Gastrocnemius medialis (tissue), 4 donors: ENCODE data around the gene ZC3H11A. TPM values are rescaled to one million over a fixed set of nuclear protein-coding genes. Genes with fewer than 3 reads are reported as not detected.
"Not testable (repeated sequence)": the region's sequence is repeated elsewhere in the genome, so short reads cannot be mapped to it uniquely, and the experiment has no call there.

ENCODE experiments used
- ATAC-seq, 2 donors: fragments of 150-250 bp; one replicate each; pipeline ENCODE4 v1.9.1; 2016
- DNase-seq, 2 donors: peaks; one replicate each; pipeline ENCODE4 v3.0.0-alpha.2; 2019
- H3K27ac ChIP-seq, 4 donors: fragments of 200-600 bp; sonication (generic); 1 replicate in 1 of 4; 2 replicates in 3 of 4; pipeline ENCODE4 v1.5.1; 2016 to 2018; ENCODE audit warnings: mild to moderate bottlenecking in 2 of 4, moderate library complexity in 1 of 4
- H3K27me3 ChIP-seq, 3 donors: fragments of 200-600 bp; sonication (generic) in 2 of 3; 1 replicate in 1 of 3; 2 replicates in 2 of 3; pipeline versions ENCODE4 v1.5.1 to v1.6.0; 2016 to 2019; ENCODE audit warnings: mild to moderate bottlenecking in 1 of 3, moderate library complexity in 1 of 3
- H3K36me3 ChIP-seq, 2 donors: fragments of 200-600 bp; sonication (generic) in 1 of 2; one replicate each; pipeline ENCODE4 v1.5.1; 2017 to 2018
- H3K4me1 ChIP-seq, 2 donors: fragments of 200-600 bp; sonication (generic) in 1 of 2; one replicate each; pipeline ENCODE4 v1.5.1; 2016 to 2017; ENCODE audit warnings: mild to moderate bottlenecking in 2 of 2
- H3K4me3 ChIP-seq, 4 donors: fragments of 200-600 bp; sonication (generic) in 3 of 4; 1 replicate in 1 of 4; 2 replicates in 3 of 4; pipeline ENCODE4 v1.5.1; 2016 to 2019; ENCODE audit warnings: mild to moderate bottlenecking in 2 of 4
- H3K9me3 ChIP-seq, 3 donors: fragments of 200-600 bp; sonication (generic) in 2 of 3; 1 replicate in 1 of 3; 2 replicates in 2 of 3; pipeline ENCODE4 v1.5.1; 2016 to 2019
- POLR2A ChIP-seq, 2 donors: fragments of 450-650 bp; IDR thresholded peaks; one replicate each; pipeline ENCODE4 v1.6.1; 2017; ENCODE audit warnings: antibody characterized with exemption in 2 of 2, mild to moderate bottlenecking in 2 of 2, moderate library complexity in 2 of 2
- in situ Hi-C, 4 donors: fragments of 200-750 bp; cut with MboI; loops; one replicate each; pipeline versions ENCODE4 v1.15.0 to v1.8.0; 2017; ENCODE audit warnings: low sequenced_read_pairs in 4 of 4
- intact Hi-C: fragments of 100-400 bp; cut with DNase I; formaldehyde crosslinking; loops from one replicate; pipeline ENCODE4 v1.15.1; 2023; ENCODE audit warnings: low total_unique reads
- total RNA-seq, 4 donors: library from RNA; depleted of rRNA; stranded (reverse); fragments of >200 nt; gene quantifications; one replicate each; pipeline versions ENCODE4 v1.1.0 to v1.2.3, GENCODE V29; 2016
- TF ChIP-seq, protein P1 (sequence below), 5 experiments: fragments of 450-650 bp in 3 of 5; fragments of 200-600 bp in 2 of 5; sonication (generic) in 2 of 5; IDR thresholded peaks in 4 of 5; conservative IDR thresholded peaks in 1 of 5; 1 replicate in 4 of 5; 2 replicates in 1 of 5; pipeline ENCODE4 v1.5.1; 2016 to 2019; ENCODE audit warnings: antibody characterized with exemption in 5 of 5, mild to moderate bottlenecking in 3 of 5, moderate library complexity in 3 of 5

Gene ZC3H11A
- total RNA-seq, 4 donors from 2014 or later = 71.0 to 131 (median 92.0) TPM

DNA sequence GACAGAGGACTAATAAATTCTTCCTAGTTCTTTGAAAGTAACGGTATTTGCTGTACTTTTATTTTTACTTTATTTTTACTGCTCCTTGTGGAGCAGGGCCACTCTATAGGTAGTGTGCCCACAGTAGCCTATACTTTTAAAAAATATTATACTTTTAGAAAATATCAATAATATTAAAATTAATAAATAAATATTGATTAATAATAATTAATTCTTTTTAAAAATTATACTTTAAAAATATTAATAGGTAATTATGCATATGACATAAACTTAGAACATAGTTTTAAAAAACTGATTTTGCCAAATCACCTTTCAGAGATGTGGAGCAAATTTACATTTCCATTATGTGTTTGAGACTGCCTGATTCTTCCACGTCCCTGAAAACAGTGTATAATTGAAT lies 30.8 kb downstream of the ZC3H11A start:
- Histone ChIP-seq H3K4me3 (no peak overlapping the region), H3K27me3 (no peaks in the 10 kb centered on the region), H3K27ac (no peak overlapping the region), H3K4me1 (peaks cover 12 to 17% of the 10 kb centered on the region in 2 donors), H3K36me3 (peaks cover 0 to 68% of the 10 kb centered on the region in 2 donors), H3K9me3 (no peaks in the 10 kb centered on the region)
- ATAC-seq = no peak
- intact Hi-C loops (no loop called here), in situ Hi-C loops (loop anchor here in 1 of 4 donors (25.0 kb wide), 1 partner anchor 561 kb away; no protein-coding TSS in a partner anchor)
- TF ChIP-seq, protein P1, sequence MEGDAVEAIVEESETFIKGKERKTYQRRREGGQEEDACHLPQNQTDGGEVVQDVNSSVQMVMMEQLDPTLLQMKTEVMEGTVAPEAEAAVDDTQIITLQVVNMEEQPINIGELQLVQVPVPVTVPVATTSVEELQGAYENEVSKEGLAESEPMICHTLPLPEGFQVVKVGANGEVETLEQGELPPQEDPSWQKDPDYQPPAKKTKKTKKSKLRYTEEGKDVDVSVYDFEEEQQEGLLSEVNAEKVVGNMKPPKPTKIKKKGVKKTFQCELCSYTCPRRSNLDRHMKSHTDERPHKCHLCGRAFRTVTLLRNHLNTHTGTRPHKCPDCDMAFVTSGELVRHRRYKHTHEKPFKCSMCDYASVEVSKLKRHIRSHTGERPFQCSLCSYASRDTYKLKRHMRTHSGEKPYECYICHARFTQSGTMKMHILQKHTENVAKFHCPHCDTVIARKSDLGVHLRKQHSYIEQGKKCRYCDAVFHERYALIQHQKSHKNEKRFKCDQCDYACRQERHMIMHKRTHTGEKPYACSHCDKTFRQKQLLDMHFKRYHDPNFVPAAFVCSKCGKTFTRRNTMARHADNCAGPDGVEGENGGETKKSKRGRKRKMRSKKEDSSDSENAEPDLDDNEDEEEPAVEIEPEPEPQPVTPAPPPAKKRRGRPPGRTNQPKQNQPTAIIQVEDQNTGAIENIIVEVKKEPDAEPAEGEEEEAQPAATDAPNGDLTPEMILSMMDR (IDR thresholded peaks at IDR 0.05 in 4 of 5, conservative IDR thresholded peaks at IDR 0.05 in 1 of 5) = no peak
- no peak for TF ChIP-seq POLR2A (IDR thresholded peaks at IDR 0.05)
- DNase-seq = no peak

DNA sequence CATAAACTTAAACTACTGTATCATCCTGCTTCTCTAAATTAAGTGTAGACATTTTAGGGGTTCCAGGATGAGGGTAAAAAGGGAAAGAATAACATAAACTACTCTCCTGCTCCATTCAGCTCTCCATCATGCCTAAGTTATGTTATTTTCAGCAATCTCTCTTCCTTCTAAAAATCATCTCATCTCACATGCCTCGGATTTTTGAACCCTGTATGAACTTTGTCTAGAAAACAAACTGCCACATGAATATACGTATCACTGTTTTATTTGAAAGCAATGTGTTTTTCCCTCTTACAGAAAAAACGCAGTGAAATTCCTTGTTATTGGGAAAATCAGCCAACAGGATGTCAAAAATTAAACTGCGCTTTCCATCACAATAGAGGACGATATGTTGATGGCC lies 32.6 kb downstream of the ZC3H11A start:
- no peak overlapping the region for H3K27ac ChIP-seq
- no peaks in the 10 kb centered on the region for H3K9me3 ChIP-seq
- ATAC-seq (no peak), DNase-seq (no peak)
- no peak overlapping the region for H3K4me3 ChIP-seq
- TF ChIP-seq, protein P1 (IDR thresholded peaks at IDR 0.05 in 4 of 5, conservative IDR thresholded peaks at IDR 0.05 in 1 of 5) = no peak
- TF ChIP-seq POLR2A (IDR thresholded peaks at IDR 0.05) = no peak
- H3K36me3 ChIP-seq = peaks cover 3 to 68% of the 10 kb centered on the region in 2 donors
- intact Hi-C loops (no loop called here), in situ Hi-C loops (loop anchor here in 1 of 4 donors (25.0 kb wide), 1 partner anchor 559 kb away; no protein-coding TSS in a partner anchor)
- H3K27me3 ChIP-seq = no peaks in the 10 kb centered on the region
- peaks cover 6 to 16% of the 10 kb centered on the region in 2 donors for H3K4me1 ChIP-seq

DNA sequence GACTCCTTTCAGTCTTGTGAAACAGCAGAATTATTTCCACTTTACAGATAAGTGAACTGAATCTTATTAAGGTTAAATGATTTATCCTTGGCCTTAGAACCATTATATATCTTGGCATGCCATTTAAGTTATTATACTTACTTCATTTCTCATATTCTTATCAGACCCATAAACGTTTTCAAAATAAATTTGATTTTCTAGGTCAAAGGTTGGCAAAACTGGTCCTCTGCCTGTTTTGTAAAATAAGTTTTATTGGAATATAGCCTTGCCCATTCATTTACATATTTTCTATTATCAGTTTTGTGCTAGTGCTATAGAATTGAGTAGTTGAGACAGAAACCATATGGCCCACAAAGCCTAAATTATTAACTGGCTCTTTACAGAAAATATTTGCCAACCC lies 33.1 kb downstream of the ZC3H11A start:
- no peak for DNase-seq
- Histone ChIP-seq H3K4me1 (peaks cover 3 to 11% of the 10 kb centered on the region in 2 donors), H3K4me3 (no peak overlapping the region), H3K27me3 (no peaks in the 10 kb centered on the region), H3K9me3 (no peaks in the 10 kb centered on the region), H3K36me3 (peaks cover 3 to 72% of the 10 kb centered on the region in 2 donors), H3K27ac (peak overlapping the region in 1 of 4 donors; percentile 8)
- in situ Hi-C loops (loop anchor here in 1 of 4 donors (25.0 kb wide), 1 partner anchor 559 kb away; no protein-coding TSS in a partner anchor), intact Hi-C loops (no loop called here)
- TF ChIP-seq, protein P1 (IDR thresholded peaks at IDR 0.05 in 4 of 5, conservative IDR thresholded peaks at IDR 0.05 in 1 of 5) = no peak
- TF ChIP-seq POLR2A (IDR thresholded peaks at IDR 0.05) = no peak
- ATAC-seq = no peak

DNA sequence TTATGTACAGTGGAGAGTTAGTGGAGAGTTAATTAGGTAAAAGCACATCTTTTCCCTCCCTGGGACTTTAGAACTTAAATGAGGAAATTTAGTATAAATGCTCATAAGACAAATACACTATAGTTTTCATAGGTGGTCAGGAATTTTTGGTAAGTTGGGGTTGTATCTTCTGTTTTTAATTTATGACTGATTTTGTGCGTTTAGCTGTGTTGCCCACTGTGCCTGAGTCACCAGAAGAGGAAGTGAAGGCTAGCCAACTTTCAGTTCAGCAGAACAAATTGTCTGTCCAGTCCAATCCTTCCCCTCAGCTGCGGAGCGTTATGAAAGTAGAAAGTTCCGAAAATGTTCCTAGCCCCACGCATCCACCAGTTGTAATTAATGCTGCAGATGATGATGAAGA lies 33.8 kb downstream of the ZC3H11A start:
- H3K27ac ChIP-seq = peak overlapping the region in 1 of 4 donors; percentile 8
- peaks cover 3 to 79% of the 10 kb centered on the region in 2 donors for H3K36me3 ChIP-seq
- H3K9me3 ChIP-seq, H3K4me1 ChIP-seq, DNase-seq, ATAC-seq, intact Hi-C loops, H3K4me3 ChIP-seq, H3K27me3 ChIP-seq: not testable (repeated sequence)
- in situ Hi-C loops = loop anchor here in 1 of 4 donors (25.0 kb wide), 1 partner anchor 558 kb away; no protein-coding TSS in a partner anchor

DNA sequence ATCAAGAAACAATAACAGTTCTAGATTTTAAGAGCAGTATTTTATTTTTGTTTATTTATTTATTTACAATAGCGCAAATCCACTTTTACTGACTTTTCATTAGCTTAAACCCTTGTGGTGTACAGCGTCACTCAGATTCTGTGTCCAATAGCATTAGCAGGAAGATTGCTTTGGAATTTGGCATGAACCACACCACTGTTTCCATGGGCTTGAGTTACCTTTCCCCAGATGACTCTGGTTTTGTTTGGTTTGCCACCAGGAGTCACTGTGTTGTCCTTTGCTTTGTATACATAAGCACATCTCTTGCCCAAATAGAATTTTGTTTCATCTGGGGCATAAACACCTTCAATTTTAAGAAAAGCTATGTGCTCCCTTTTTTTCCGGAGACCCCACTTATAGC lies 40.1 kb downstream of the ZC3H11A start:
- in situ Hi-C loops = loop anchor here in 1 of 4 donors (25.0 kb wide), 1 partner anchor 552 kb away; no protein-coding TSS in a partner anchor

More for the DNA sequence above, 40.1 kb downstream of the ZC3H11A start:
- H3K4me1 ChIP-seq = no peaks in the 10 kb centered on the region
- intact Hi-C loops = no loop called here
- H3K27me3 ChIP-seq = no peaks in the 10 kb centered on the region
- TF ChIP-seq, protein P1 (IDR thresholded peaks at IDR 0.05 in 4 of 5, conservative IDR thresholded peaks at IDR 0.05 in 1 of 5) = no peak
- TF ChIP-seq POLR2A (IDR thresholded peaks at IDR 0.05) = no peak
- no peak overlapping the region for H3K27ac ChIP-seq
- no peak for ATAC-seq
- H3K4me3 ChIP-seq = no peak overlapping the region
- peaks cover 3 to 100% of the 10 kb centered on the region in 2 donors for H3K36me3 ChIP-seq
- H3K9me3 ChIP-seq = no peaks in the 10 kb centered on the region
- no peak for DNase-seq
